Mammary epithelial cell (primary cell): ENCODE results near the gene RP9.

Experiments used
- CTCF ChIP-seq, 2 donors: IDR thresholded peaks in 1 of 2; conservative IDR thresholded peaks in 1 of 2; 2 replicates each; pipeline ENCODE4 v1.5.1; 2011 to 2012; ENCODE audit warnings: inconsistent platforms in 2 of 2, low read length in 2 of 2, mild to moderate bottlenecking in 2 of 2, control low read depth in 1 of 2, low read depth in 1 of 2; ENCODE audit not compliant: insufficient read depth in 1 of 2; ENCODE audit errors: extremely low read depth in 1 of 2
- EZH2 ChIP-seq: IDR thresholded peaks from 2 replicates; pipeline ENCODE4 v1.6.1; 2012; ENCODE audit warnings: low read length, inconsistent platforms, borderline replicate concordance

- TF ChIP-seq CTCF (conservative IDR thresholded peaks at IDR 0.05 in 1 of 2, IDR thresholded peaks at IDR 0.05 in 1 of 2; ENCODE audit: extremely low read depth in 1 of 2, insufficient read depth in 1 of 2, low read depth in 1 of 2, low read length in 2 of 2) (no peak), EZH2 (no peak)
Observed at GRCh38 chr7:33061282-33061937, 47.8 kb downstream of the RP9 start.
